ENCODE data around the gene TP53INP2. TPM values are rescaled to one million over a fixed set of nuclear protein-coding genes. Genes with fewer than 3 reads are reported as not detected.
A peak's percentile ranks its signal among the peaks of the same experiment; 100 is the strongest.

TP53INP2 gene
- total RNA-seq, 1 donor from 2014 or later, result 33.0 TPM

DNA sequence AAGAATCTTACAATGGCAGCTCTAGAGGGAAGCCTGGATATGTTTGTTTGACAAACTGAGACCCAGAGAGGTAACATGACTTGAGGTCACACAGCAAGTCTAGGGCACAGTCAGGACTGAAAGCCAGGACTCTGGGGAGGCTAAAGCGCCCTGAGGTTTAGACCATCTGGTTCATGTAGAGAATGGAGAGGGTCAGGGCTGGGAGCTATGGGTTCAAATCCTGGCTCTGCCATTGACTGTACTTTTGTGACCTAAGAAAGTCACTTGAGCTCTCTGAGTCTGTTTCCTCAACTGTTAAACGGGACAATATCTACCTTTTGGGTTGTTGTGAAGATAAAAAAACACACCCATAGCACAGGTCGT lies 1.1 kb upstream of the TP53INP2 start:
- peak overlapping the region; percentile 97 for H3K4me3 Mint-ChIP-seq (ENCODE audit: low read depth)
- H3K27me3 Mint-ChIP-seq, result peaks cover 8% of the 10 kb centered on the region
- no peak for DNase-seq (ENCODE audit: low spot score, unreplicated experiment)
- H3K36me3 Mint-ChIP-seq (ENCODE audit: insufficient read depth), result no peaks in the 10 kb centered on the region
- no peaks in the 10 kb centered on the region for H3K9me3 Mint-ChIP-seq (ENCODE audit: low read depth)
- H3K4me1 Mint-ChIP-seq (ENCODE audit: low read depth), result peaks cover 30% of the 10 kb centered on the region
- peak overlapping the region; percentile 98 for H3K27ac Mint-ChIP-seq
- TF ChIP-seq, protein P1, sequence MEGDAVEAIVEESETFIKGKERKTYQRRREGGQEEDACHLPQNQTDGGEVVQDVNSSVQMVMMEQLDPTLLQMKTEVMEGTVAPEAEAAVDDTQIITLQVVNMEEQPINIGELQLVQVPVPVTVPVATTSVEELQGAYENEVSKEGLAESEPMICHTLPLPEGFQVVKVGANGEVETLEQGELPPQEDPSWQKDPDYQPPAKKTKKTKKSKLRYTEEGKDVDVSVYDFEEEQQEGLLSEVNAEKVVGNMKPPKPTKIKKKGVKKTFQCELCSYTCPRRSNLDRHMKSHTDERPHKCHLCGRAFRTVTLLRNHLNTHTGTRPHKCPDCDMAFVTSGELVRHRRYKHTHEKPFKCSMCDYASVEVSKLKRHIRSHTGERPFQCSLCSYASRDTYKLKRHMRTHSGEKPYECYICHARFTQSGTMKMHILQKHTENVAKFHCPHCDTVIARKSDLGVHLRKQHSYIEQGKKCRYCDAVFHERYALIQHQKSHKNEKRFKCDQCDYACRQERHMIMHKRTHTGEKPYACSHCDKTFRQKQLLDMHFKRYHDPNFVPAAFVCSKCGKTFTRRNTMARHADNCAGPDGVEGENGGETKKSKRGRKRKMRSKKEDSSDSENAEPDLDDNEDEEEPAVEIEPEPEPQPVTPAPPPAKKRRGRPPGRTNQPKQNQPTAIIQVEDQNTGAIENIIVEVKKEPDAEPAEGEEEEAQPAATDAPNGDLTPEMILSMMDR (IDR thresholded peaks at IDR 0.05; ENCODE audit: unreplicated experiment), result no peak

- Mint-ChIP-seq H3K27me3 (peaks cover 14% of the 10 kb centered on the region), H3K4me3 (ENCODE audit: low read depth) (peak overlapping the region; percentile 97), H3K27ac (peak overlapping the region; percentile 98), H3K9me3 (ENCODE audit: low read depth) (no peaks in the 10 kb centered on the region), H3K36me3 (ENCODE audit: insufficient read depth) (no peaks in the 10 kb centered on the region), H3K4me1 (ENCODE audit: low read depth) (peaks cover 31% of the 10 kb centered on the region)
- TF ChIP-seq, protein P1 (IDR thresholded peaks at IDR 0.05; ENCODE audit: unreplicated experiment), result no peak
- DNase-seq (ENCODE audit: low spot score, unreplicated experiment), result no peak
Measured at GRCh38 chr20:34703424-34704176, 544 bp upstream of the TP53INP2 start.

DNA sequence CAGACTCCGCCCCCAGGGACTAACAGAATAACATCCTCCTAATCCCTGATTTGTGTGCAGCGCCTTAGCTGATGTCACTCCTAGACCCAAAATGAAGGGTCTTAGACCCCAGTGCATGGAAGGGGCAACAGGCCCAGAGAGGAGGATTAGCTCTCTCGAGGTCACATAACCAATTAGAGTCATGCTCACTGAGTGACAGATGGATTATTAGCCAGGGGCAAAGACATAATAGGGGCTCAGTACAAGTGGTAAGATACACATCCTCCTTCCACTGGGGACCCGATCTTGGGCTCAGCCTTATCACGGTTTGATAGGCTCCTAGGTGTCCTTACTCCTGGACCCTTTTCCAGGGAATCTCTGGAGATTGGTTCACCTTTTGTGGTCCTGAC lies 858 bp downstream of the TP53INP2 start:
- H3K27ac Mint-ChIP-seq, result peak overlapping the region; percentile 99
- no peak for DNase-seq (ENCODE audit: low spot score, unreplicated experiment)
- H3K4me1 Mint-ChIP-seq (ENCODE audit: low read depth), result peaks cover 32% of the 10 kb centered on the region
- peak overlapping the region; percentile 97 for H3K4me3 Mint-ChIP-seq (ENCODE audit: low read depth)
- TF ChIP-seq, protein P1 (IDR thresholded peaks at IDR 0.05; ENCODE audit: unreplicated experiment), result no peak
- peaks cover 15% of the 10 kb centered on the region for H3K27me3 Mint-ChIP-seq
- H3K9me3 Mint-ChIP-seq (ENCODE audit: low read depth), result no peaks in the 10 kb centered on the region
- no peaks in the 10 kb centered on the region for H3K36me3 Mint-ChIP-seq (ENCODE audit: insufficient read depth)

GRCh38 chr20:34705397-34706301 lies 1.5 kb downstream of the TP53INP2 start:
- Mint-ChIP-seq H3K4me3 (ENCODE audit: low read depth) (peak overlapping the region; percentile 97), H3K27ac (peak overlapping the region; percentile 99), H3K36me3 (ENCODE audit: insufficient read depth) (no peaks in the 10 kb centered on the region), H3K27me3 (peaks cover 21% of the 10 kb centered on the region), H3K4me1 (ENCODE audit: low read depth) (peaks cover 35% of the 10 kb centered on the region), H3K9me3 (ENCODE audit: low read depth) (no peaks in the 10 kb centered on the region)
- DNase-seq (ENCODE audit: low spot score, unreplicated experiment), result no peak
- TF ChIP-seq, protein P1 (IDR thresholded peaks at IDR 0.05; ENCODE audit: unreplicated experiment), result peak; percentile 14

DNA sequence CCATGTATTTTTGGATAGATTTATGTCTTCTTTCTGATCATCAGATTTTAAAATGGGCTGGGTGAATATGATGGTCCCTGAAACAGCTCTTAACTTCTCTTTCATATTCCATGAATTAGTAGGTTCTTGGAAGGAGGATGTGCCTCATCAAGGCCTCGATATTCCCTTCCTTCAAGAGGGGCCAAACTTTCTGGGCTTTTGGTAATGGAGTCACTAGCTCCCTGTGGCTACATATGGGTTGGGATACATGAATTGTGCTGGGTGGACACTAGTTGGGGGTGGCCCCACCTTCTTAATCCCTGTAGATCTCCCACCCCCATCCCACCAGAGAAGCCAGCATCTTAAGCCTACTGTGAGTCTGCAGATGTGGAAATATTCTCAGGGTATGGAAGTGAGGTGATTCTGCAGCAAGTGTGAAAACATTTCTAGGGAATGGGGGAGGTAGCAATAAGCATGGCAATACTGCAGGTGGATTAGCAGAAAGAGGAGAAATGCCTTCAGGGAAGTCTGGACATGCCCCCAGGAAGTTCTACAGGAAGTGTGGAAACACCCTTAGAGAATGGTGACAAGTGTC lies 2.2 kb downstream of the TP53INP2 start:
- H3K9me3 Mint-ChIP-seq (ENCODE audit: low read depth), result no peaks in the 10 kb centered on the region
- peaks cover 35% of the 10 kb centered on the region for H3K4me1 Mint-ChIP-seq (ENCODE audit: low read depth)
- peaks cover 24% of the 10 kb centered on the region for H3K27me3 Mint-ChIP-seq
- no peak for DNase-seq (ENCODE audit: low spot score, unreplicated experiment)
- H3K4me3 Mint-ChIP-seq (ENCODE audit: low read depth), result peak overlapping the region; percentile 15
- no peaks in the 10 kb centered on the region for H3K36me3 Mint-ChIP-seq (ENCODE audit: insufficient read depth)
- TF ChIP-seq, protein P1 (IDR thresholded peaks at IDR 0.05; ENCODE audit: unreplicated experiment), result no peak
- H3K27ac Mint-ChIP-seq, result no peak overlapping the region
